SK-N-SH (cell line): ENCODE results near the gene SLC25A26. TPM values are rescaled to one million over a fixed set of nuclear protein-coding genes. Genes with fewer than 3 reads are reported as not detected.

Source experiments
- CTCF ChIA-PET: fragments of 300-600, 350-600 bp; formaldehyde crosslinking; extraction: SDS; loops from one replicate; lab custom pipeline; 2021; lab: Yijun Ruan, JAX
- POLR2A ChIA-PET: fragments of 350-600 bp; sonication (Branson Sonifier 250); formaldehyde crosslinking; extraction: SDS; loops from one replicate; lab custom pipeline; 2020; ENCODE audit warnings: antibody characterized with exemption, inconsistent platforms; lab: Yijun Ruan, JAX
- DNase-seq: peaks from one replicate; pipeline ENCODE4 v3.0.0; 2012
- H2AFZ ChIP-seq: fragments of 200-600 bp; sonication (generic); 2 replicates; pipeline ENCODE4 v1.8.1; 2016; ENCODE audit warnings: antibody characterized with exemption, mild to moderate bottlenecking, low read depth
- H3F3A ChIP-seq: fragments of 200-600 bp; sonication (generic); replicated peaks from 2 replicates; pipeline ENCODE3; 2016; ENCODE audit warnings: antibody characterized with exemption, mild to moderate bottlenecking; ENCODE audit not compliant: insufficient read depth
- H3K27ac ChIP-seq, 2 experiments: fragments of 200-500 bp in 1 of 2; fragments of 200-600 bp in 1 of 2; sonication (Bioruptor generic) in 1 of 2; sonication (generic), shearing (Covaris generic) in 1 of 2; 2 replicates each; pipeline versions ENCODE4 v1.5.1 to v1.6.1; 2014 to 2016; ENCODE audit warnings: low read depth in 2 of 2, inconsistent platforms in 1 of 2, low read length in 1 of 2, mild to moderate bottlenecking in 1 of 2, mixed read lengths in 1 of 2
- H3K27me3 ChIP-seq: fragments of 200-600 bp; sonication (generic), shearing (Covaris generic); 2 replicates; pipeline ENCODE4 v1.6.1; 2016; ENCODE audit warnings: mixed run types; ENCODE audit not compliant: insufficient read depth
- H3K36me3 ChIP-seq, 2 experiments: fragments of 200-500 bp in 1 of 2; fragments of 200-600 bp in 1 of 2; sonication (Bioruptor generic) in 1 of 2; sonication (generic) in 1 of 2; replicated peaks in 1 of 2; 2 replicates each; pipeline versions ENCODE3 to v1.5.1; 2014 to 2016; ENCODE audit warnings: low read length in 1 of 2, mild to moderate bottlenecking in 1 of 2; ENCODE audit not compliant: insufficient read depth in 2 of 2, control insufficient read depth in 1 of 2
- H3K4me1 ChIP-seq, 2 experiments: fragments of 200-500 bp in 1 of 2; fragments of 200-600 bp in 1 of 2; sonication (Bioruptor generic) in 1 of 2; sonication (generic), shearing (Covaris generic) in 1 of 2; 2 replicates each; pipeline versions ENCODE4 v1.5.1 to v1.6.1; 2014 to 2016; ENCODE audit warnings: low read depth in 1 of 2, low read length in 1 of 2, mixed run types in 1 of 2; ENCODE audit not compliant: insufficient read depth in 2 of 2, control insufficient read depth in 1 of 2
- H3K4me2 ChIP-seq: fragments of 200-600 bp; sonication (generic), shearing (Covaris generic); 2 replicates; pipeline ENCODE4 v1.6.1; 2017; ENCODE audit warnings: mixed run types
- H3K4me3 ChIP-seq, 2 experiments: fragments of 200-500 bp in 1 of 2; fragments of 200-600 bp in 1 of 2; sonication (Bioruptor generic) in 1 of 2; sonication (generic), shearing (Covaris generic) in 1 of 2; 2 replicates each; pipeline versions ENCODE4 v1.5.1 to v1.8.1; 2014 to 2016; ENCODE audit warnings: low read depth in 2 of 2, inconsistent platforms in 1 of 2, low read length in 1 of 2, mild to moderate bottlenecking in 1 of 2, mixed read lengths in 1 of 2, moderate library complexity in 1 of 2
- H3K79me2 ChIP-seq: fragments of 200-600 bp; sonication (generic); 2 replicates; pipeline ENCODE4 v1.8.1; 2017; ENCODE audit warnings: mild to moderate bottlenecking; ENCODE audit not compliant: insufficient read depth
- H3K9ac ChIP-seq: fragments of 200-600 bp; sonication (generic); 2 replicates; pipeline ENCODE4 v1.6.1; 2017; ENCODE audit warnings: mixed run types
- H3K9me2 ChIP-seq: fragments of 200-600 bp; sonication (generic); 2 replicates; pipeline ENCODE4 v1.6.1; 2017; ENCODE audit warnings: mixed run types
- H3K9me3 ChIP-seq: fragments of 200-600 bp; sonication (generic); 2 replicates; pipeline ENCODE4 v1.6.1; 2017; ENCODE audit warnings: mixed run types, mild to moderate bottlenecking, moderate library complexity
- H4K20me1 ChIP-seq: fragments of 200-600 bp; sonication (generic); 2 replicates; pipeline ENCODE4 v1.6.1; 2017; ENCODE audit warnings: mild to moderate bottlenecking, mixed run types; ENCODE audit not compliant: insufficient read depth
- CHD2 ChIP-seq: fragments of 150-350 bp; IDR thresholded peaks from 2 replicates; pipeline ENCODE4 v1.6.1; 2018; ENCODE audit warnings: low read length; ENCODE audit not compliant: partially characterized antibody
- ELF1 ChIP-seq: IDR thresholded peaks from 2 replicates; pipeline ENCODE4 v1.4.0; 2012
- EP300 ChIP-seq, 2 experiments: IDR thresholded peaks; 2 replicates each; pipeline versions ENCODE4 v1.4.0 to v1.6.1; 2012; ENCODE audit warnings: borderline replicate concordance in 1 of 2, low read depth in 1 of 2, low read length in 1 of 2
- FOSL2 ChIP-seq: IDR thresholded peaks from 2 replicates; pipeline ENCODE4 v1.4.0; 2012; ENCODE audit warnings: low read depth, mild to moderate bottlenecking, moderate library complexity, borderline replicate concordance
- GABPA ChIP-seq: IDR thresholded peaks from 2 replicates; pipeline ENCODE4 v1.4.0; 2012; ENCODE audit warnings: low read depth, mild to moderate bottlenecking
- GATA2 ChIP-seq: sonication (generic); formaldehyde crosslinking; IDR thresholded peaks from 2 replicates; pipeline ENCODE4 v1.5.0; 2020; ENCODE audit warnings: mild to moderate bottlenecking, missing genetic modification reagents
- JUND ChIP-seq: IDR thresholded peaks from 2 replicates; pipeline ENCODE4 v1.4.0; 2012
- MXI1 ChIP-seq: IDR thresholded peaks from 2 replicates; pipeline ENCODE4 v1.6.1; 2012; ENCODE audit warnings: mild to moderate bottlenecking, low read depth, low read length, improper control_type of control experiment
- NRF1 ChIP-seq: IDR thresholded peaks from 2 replicates; pipeline ENCODE4 v1.6.1; 2012; ENCODE audit warnings: low read depth, mild to moderate bottlenecking, low read length
- RAD21 ChIP-seq: IDR thresholded peaks from 2 replicates; pipeline ENCODE4 v1.6.1; 2012; ENCODE audit warnings: mild to moderate bottlenecking, low read length
- RFX5 ChIP-seq: IDR thresholded peaks from 2 replicates; pipeline ENCODE4 v1.6.1; 2012; ENCODE audit warnings: mild to moderate bottlenecking, improper control_type of control experiment, low read length
- SIN3A ChIP-seq: IDR thresholded peaks from 2 replicates; pipeline ENCODE4 v1.6.1; 2012; ENCODE audit warnings: low read depth, mild to moderate bottlenecking, low read length, moderate library complexity, borderline replicate concordance
- TAF1 ChIP-seq: IDR thresholded peaks from 2 replicates; pipeline ENCODE4 v1.6.1; 2012; ENCODE audit warnings: low read depth, mild to moderate bottlenecking, low read length, moderate library complexity, borderline replicate concordance
- TCF12 ChIP-seq: IDR thresholded peaks from 2 replicates; pipeline ENCODE4 v1.4.0; 2012
- TEAD4 ChIP-seq: IDR thresholded peaks from 2 replicates; pipeline ENCODE4 v1.4.0; 2012; ENCODE audit warnings: mild to moderate bottlenecking, borderline replicate concordance; ENCODE audit not compliant: insufficient read depth
- ZBTB33 ChIP-seq: IDR thresholded peaks from 2 replicates; pipeline ENCODE4 v1.4.0; 2012; ENCODE audit warnings: low read depth, borderline replicate concordance
- WGBS: methylation state at CpG from one replicate; pipeline ENCODE4 v1.1.6; 2017; ENCODE audit warnings: low lambda C conversion rate; 5-methylcytosine and 5-hydroxymethylcytosine counted together
- polyA plus RNA-seq, 3 experiments: library from polyadenylated mRNA; depleted of rRNA; stranded (reverse); fragments of >200 nt; gene quantifications; 2 replicates each; pipeline ENCODE4 v1.2.3, GENCODE V29; 2012
- TF ChIP-seq, protein P1 (sequence below): fragments of 150-350 bp; IDR thresholded peaks from 2 replicates; pipeline ENCODE4 v1.6.1; 2017; ENCODE audit warnings: antibody characterized with exemption, low read length, low read depth, borderline replicate concordance
- TF ChIP-seq, protein P2 (sequence below): IDR thresholded peaks from 2 replicates; pipeline ENCODE4 v1.4.0; 2012; ENCODE audit warnings: low read depth
- TF ChIP-seq, protein P3 (sequence below): IDR thresholded peaks from 2 replicates; pipeline ENCODE4 v1.6.1; 2012; ENCODE audit warnings: mild to moderate bottlenecking, low read depth, low read length, moderate library complexity

Gene SLC25A26
- polyA plus RNA-seq, 1 of the 3 experiments (the other 2 are of a cell fraction): 31.8 TPM

GRCh38 chr3:66172394-66172793 lies 48.4 kb upstream of the SLC25A26 start:
- no peak overlapping the region for H2AFZ ChIP-seq
- no peaks in the 10 kb centered on the region for H3F3A ChIP-seq
- CTCF ChIA-PET: no interaction called here
- H4K20me1 ChIP-seq: no peaks in the 10 kb centered on the region
- H3K4me2 ChIP-seq: no peak overlapping the region
- no peaks in the 10 kb centered on the region for H3K36me3 ChIP-seq
- no peak for DNase-seq
- no peak overlapping the region for H3K27ac ChIP-seq
- POLR2A ChIA-PET: no interaction called here
- no peaks in the 10 kb centered on the region for H3K79me2 ChIP-seq
- no peak for TF ChIP-seq CHD2
- TF ChIP-seq TAF1: no peak
- no peak for TF ChIP-seq TCF12
- TF ChIP-seq JUND: no peak
- TF ChIP-seq, protein P1, sequence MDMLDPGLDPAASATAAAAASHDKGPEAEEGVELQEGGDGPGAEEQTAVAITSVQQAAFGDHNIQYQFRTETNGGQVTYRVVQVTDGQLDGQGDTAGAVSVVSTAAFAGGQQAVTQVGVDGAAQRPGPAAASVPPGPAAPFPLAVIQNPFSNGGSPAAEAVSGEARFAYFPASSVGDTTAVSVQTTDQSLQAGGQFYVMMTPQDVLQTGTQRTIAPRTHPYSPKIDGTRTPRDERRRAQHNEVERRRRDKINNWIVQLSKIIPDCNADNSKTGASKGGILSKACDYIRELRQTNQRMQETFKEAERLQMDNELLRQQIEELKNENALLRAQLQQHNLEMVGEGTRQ: no peak
- no peak for TF ChIP-seq GABPA
- TF ChIP-seq NRF1: no peak
- TF ChIP-seq, protein P2, sequence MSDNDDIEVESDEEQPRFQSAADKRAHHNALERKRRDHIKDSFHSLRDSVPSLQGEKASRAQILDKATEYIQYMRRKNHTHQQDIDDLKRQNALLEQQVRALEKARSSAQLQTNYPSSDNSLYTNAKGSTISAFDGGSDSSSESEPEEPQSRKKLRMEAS: no peak
- no peak for TF ChIP-seq ZBTB33
- no peak for TF ChIP-seq SIN3A
- TF ChIP-seq GATA2 (CRISPR knock-in tag): no peak
- H3K9ac ChIP-seq: no peak overlapping the region
- H3K4me1 ChIP-seq: no peaks in the 10 kb centered on the region
- H3K9me3 ChIP-seq: no peaks in the 10 kb centered on the region
- 0 out of 2 replicates have a peak, but pooled peaks cover under 1% of the 10 kb centered on the region for H3K27me3 ChIP-seq
- H3K4me3 ChIP-seq: no peak overlapping the region
- no peaks in the 10 kb centered on the region for H3K9me2 ChIP-seq
- 45% methylated on average over 1 of the region's 1 CpG for WGBS

DNA sequence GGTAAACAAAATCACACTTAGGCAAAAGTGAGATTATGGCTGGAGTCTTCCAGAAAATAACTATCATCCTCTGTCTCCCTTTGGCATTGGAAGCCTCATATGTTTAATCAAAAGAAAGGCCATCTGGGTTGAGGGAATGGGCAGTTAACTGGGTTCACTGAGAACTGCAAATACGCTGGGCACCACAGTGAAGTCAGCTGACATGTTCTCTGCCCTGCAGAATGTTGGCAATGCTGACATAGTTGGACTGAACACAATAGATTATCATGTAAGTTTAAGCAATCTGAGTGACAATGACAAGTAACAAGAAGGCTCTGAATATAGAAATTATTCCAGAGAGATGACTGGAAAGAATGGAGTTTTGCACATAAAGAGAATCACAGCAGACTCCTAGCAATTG lies 43.8 kb upstream of the SLC25A26 start:
- H3K4me2 ChIP-seq: no peak overlapping the region
- POLR2A ChIA-PET: no interaction called here
- H3F3A ChIP-seq: no peaks in the 10 kb centered on the region
- H3K4me1 ChIP-seq: no peaks in the 10 kb centered on the region
- H3K27me3 ChIP-seq: 0 out of 2 replicates have a peak, but pooled peaks cover 5% of the 10 kb centered on the region
- H3K79me2 ChIP-seq: no peaks in the 10 kb centered on the region
- no peaks in the 10 kb centered on the region for H3K9me2 ChIP-seq
- H3K9ac ChIP-seq: no peak overlapping the region
- H3K36me3 ChIP-seq: no peaks in the 10 kb centered on the region
- CTCF ChIA-PET: interaction anchor here (0.8 to 1.2 kb wide), 3 partner anchors 16 to 19 kb away, joined by 3 to 5 read pairs (median 4); no protein-coding TSS in a partner anchor
- H4K20me1 ChIP-seq: no peaks in the 10 kb centered on the region
- WGBS: 41% methylated on average over 1 of the region's 1 CpG
- no peaks in the 10 kb centered on the region for H3K9me3 ChIP-seq
- TF ChIP-seq, protein P3, sequence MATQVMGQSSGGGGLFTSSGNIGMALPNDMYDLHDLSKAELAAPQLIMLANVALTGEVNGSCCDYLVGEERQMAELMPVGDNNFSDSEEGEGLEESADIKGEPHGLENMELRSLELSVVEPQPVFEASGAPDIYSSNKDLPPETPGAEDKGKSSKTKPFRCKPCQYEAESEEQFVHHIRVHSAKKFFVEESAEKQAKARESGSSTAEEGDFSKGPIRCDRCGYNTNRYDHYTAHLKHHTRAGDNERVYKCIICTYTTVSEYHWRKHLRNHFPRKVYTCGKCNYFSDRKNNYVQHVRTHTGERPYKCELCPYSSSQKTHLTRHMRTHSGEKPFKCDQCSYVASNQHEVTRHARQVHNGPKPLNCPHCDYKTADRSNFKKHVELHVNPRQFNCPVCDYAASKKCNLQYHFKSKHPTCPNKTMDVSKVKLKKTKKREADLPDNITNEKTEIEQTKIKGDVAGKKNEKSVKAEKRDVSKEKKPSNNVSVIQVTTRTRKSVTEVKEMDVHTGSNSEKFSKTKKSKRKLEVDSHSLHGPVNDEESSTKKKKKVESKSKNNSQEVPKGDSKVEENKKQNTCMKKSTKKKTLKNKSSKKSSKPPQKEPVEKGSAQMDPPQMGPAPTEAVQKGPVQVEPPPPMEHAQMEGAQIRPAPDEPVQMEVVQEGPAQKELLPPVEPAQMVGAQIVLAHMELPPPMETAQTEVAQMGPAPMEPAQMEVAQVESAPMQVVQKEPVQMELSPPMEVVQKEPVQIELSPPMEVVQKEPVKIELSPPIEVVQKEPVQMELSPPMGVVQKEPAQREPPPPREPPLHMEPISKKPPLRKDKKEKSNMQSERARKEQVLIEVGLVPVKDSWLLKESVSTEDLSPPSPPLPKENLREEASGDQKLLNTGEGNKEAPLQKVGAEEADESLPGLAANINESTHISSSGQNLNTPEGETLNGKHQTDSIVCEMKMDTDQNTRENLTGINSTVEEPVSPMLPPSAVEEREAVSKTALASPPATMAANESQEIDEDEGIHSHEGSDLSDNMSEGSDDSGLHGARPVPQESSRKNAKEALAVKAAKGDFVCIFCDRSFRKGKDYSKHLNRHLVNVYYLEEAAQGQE: no peak
- TF ChIP-seq ZBTB33 (no peak), GATA2 (CRISPR knock-in tag) (no peak), ELF1 (no peak), RFX5 (no peak), RAD21 (no peak), SIN3A (no peak), TEAD4 (no peak), MXI1 (no peak), FOSL2 (no peak), EP300 (IDR thresholded peaks at IDR 0.05; ENCODE audit: borderline replicate concordance in 1 of 2, low read depth in 1 of 2, low read length in 1 of 2) (no peak)
- TF ChIP-seq, protein P1: no peak
- no peak overlapping the region for H3K4me3 ChIP-seq
- no peak overlapping the region for H2AFZ ChIP-seq
- no peak for DNase-seq
- no peak overlapping the region for H3K27ac ChIP-seq
